H9 (cell line): ENCODE measurements around the gene AMOT. TPM values are rescaled to one million over a fixed set of nuclear protein-coding genes. Genes with fewer than 3 reads are reported as not detected.

Source experiments
- DNase-seq: peaks from one replicate; pipeline ENCODE4 v3.0.0-alpha.2; 2017
- H2AFZ ChIP-seq: one replicate; pipeline ENCODE4 v1.6.1; 2013; ENCODE audit warnings: mild to moderate bottlenecking, low read length, control low read depth, moderate library complexity
- H2AK5ac ChIP-seq: 2 replicates; pipeline ENCODE4 v1.6.1; 2013; ENCODE audit warnings: low read length, control low read depth, mixed read lengths; ENCODE audit not compliant: insufficient read length
- H2BK120ac ChIP-seq: one replicate; pipeline ENCODE4 v1.6.1; 2013; ENCODE audit warnings: low read depth, mild to moderate bottlenecking, low read length, control low read depth, inconsistent platforms; ENCODE audit not compliant: poor library complexity, severe bottlenecking
- H2BK12ac ChIP-seq: 2 replicates; pipeline ENCODE4 v1.6.1; 2013; ENCODE audit warnings: low read length, control low read depth, mixed read lengths, low read depth; ENCODE audit not compliant: insufficient read length
- H2BK15ac ChIP-seq: 2 replicates; pipeline ENCODE4 v1.6.1; 2013; ENCODE audit warnings: low read depth, low read length, control low read depth
- H2BK20ac ChIP-seq: one replicate; pipeline ENCODE4 v1.6.1; 2013; ENCODE audit warnings: low read depth, mild to moderate bottlenecking, low read length, control low read depth, inconsistent platforms; ENCODE audit not compliant: poor library complexity, severe bottlenecking
- H2BK5ac ChIP-seq: 2 replicates; pipeline ENCODE4 v1.6.1; 2013; ENCODE audit warnings: low read length, control low read depth, mixed read lengths; ENCODE audit not compliant: insufficient read length
- H3K14ac ChIP-seq: 2 replicates; pipeline ENCODE4 v1.6.1; 2013; ENCODE audit warnings: low read length, control low read depth; ENCODE audit not compliant: insufficient read depth
- H3K18ac ChIP-seq: 2 replicates; pipeline ENCODE4 v1.6.1; 2013; ENCODE audit warnings: low read depth, mild to moderate bottlenecking, mixed read lengths, low read length, control low read depth; ENCODE audit not compliant: insufficient read length
- H3K23ac ChIP-seq: 2 replicates; pipeline ENCODE4 v1.6.1; 2013; ENCODE audit warnings: low read length, control low read depth, mixed read lengths, low read depth; ENCODE audit not compliant: insufficient read length
- H3K23me2 ChIP-seq: 2 replicates; pipeline ENCODE4 v1.6.1; 2013; ENCODE audit warnings: low read depth, mild to moderate bottlenecking, mixed read lengths, low read length, control low read depth; ENCODE audit not compliant: insufficient read length, poor library complexity, severe bottlenecking
- H3K27ac ChIP-seq: 2 replicates; pipeline ENCODE4 v1.5.1; 2013; ENCODE audit warnings: low read length, control low read depth, mixed read lengths, low read depth; ENCODE audit not compliant: insufficient read length
- H3K27me3 ChIP-seq: 2 replicates; pipeline ENCODE4 v1.6.1; 2013; ENCODE audit warnings: low read length, control low read depth, inconsistent platforms; ENCODE audit not compliant: insufficient read depth
- H3K4ac ChIP-seq: 2 replicates; pipeline ENCODE4 v1.6.1; 2013; ENCODE audit warnings: low read depth, mild to moderate bottlenecking, control low read depth, inconsistent platforms, low read length, moderate library complexity
- H3K4me1 ChIP-seq: 2 replicates; pipeline ENCODE4 v1.6.1; 2013; ENCODE audit warnings: low read length, control low read depth, inconsistent platforms; ENCODE audit not compliant: insufficient read depth
- H3K4me2 ChIP-seq: 2 replicates; pipeline ENCODE4 v1.6.1; 2013; ENCODE audit warnings: low read length, control low read depth, mixed read lengths; ENCODE audit not compliant: insufficient read length, insufficient read depth
- H3K56ac ChIP-seq: 2 replicates; pipeline ENCODE4 v1.6.1; 2013; ENCODE audit warnings: low read depth, mild to moderate bottlenecking, mixed read lengths, low read length, control low read depth; ENCODE audit not compliant: insufficient read length
- H3K79me1 ChIP-seq: 2 replicates; pipeline ENCODE4 v1.6.1; 2013; ENCODE audit warnings: low read depth, mild to moderate bottlenecking, moderate library complexity, low read length, control low read depth, inconsistent platforms; ENCODE audit not compliant: insufficient read depth, poor library complexity, severe bottlenecking
- H3K79me2 ChIP-seq: 2 replicates; pipeline ENCODE4 v1.6.1; 2013; ENCODE audit warnings: low read length, control low read depth, inconsistent platforms; ENCODE audit not compliant: insufficient read depth
- H3K9ac ChIP-seq: 2 replicates; pipeline ENCODE4 v1.6.1; 2013; ENCODE audit warnings: low read length, control low read depth, mixed read lengths; ENCODE audit not compliant: insufficient read length; ENCODE audit errors: extremely low read depth
- H3K9me3 ChIP-seq: one replicate; pipeline ENCODE4 v1.6.1; 2013; ENCODE audit warnings: low read depth, low read length, inconsistent platforms; ENCODE audit not compliant: control insufficient read depth
- H3T11ph ChIP-seq: one replicate; pipeline ENCODE4 v1.6.1; 2013; ENCODE audit warnings: mild to moderate bottlenecking, low read length, control low read depth, inconsistent platforms
- H4K20me1 ChIP-seq: one replicate; pipeline ENCODE4 v1.6.1; 2013; ENCODE audit not compliant: control insufficient read depth, insufficient read length, insufficient read depth
- H4K5ac ChIP-seq: 2 replicates; pipeline ENCODE4 v1.6.1; 2013; ENCODE audit warnings: low read depth, mild to moderate bottlenecking, mixed read lengths, low read length, control low read depth; ENCODE audit not compliant: insufficient read length
- H4K8ac ChIP-seq: replicated peaks from 2 replicates; pipeline ENCODE4 v1.6.1; 2013; ENCODE audit warnings: low read length, control low read depth, mixed read lengths, low read depth; ENCODE audit not compliant: insufficient read length
- H4K91ac ChIP-seq: 2 replicates; pipeline ENCODE4 v1.6.1; 2013; ENCODE audit warnings: low read depth, mild to moderate bottlenecking, moderate library complexity, mixed read lengths, low read length, control low read depth; ENCODE audit not compliant: insufficient read length
- H3K27ac Mint-ChIP-seq, 3 experiments: 2 replicates in 2 of 3; 3 replicates in 1 of 3; pipeline ENCODE4 v1.8.0; 2020 to 2021; ENCODE audit warnings: mixed read lengths in 3 of 3, mild to moderate bottlenecking in 1 of 3, moderate library complexity in 1 of 3
- H3K27me3 Mint-ChIP-seq: 2 replicates; pipeline ENCODE4 v1.8.0; 2021; ENCODE audit warnings: low read depth, mild to moderate bottlenecking, moderate library complexity, mixed read lengths
- H3K36me3 Mint-ChIP-seq, 3 experiments: 2 replicates in 2 of 3; 3 replicates in 1 of 3; pipeline ENCODE4 v1.8.0; 2020 to 2021; ENCODE audit warnings: low read depth in 3 of 3, mixed read lengths in 3 of 3; ENCODE audit not compliant: insufficient read depth in 1 of 3
- H3K4me1 Mint-ChIP-seq, 2 experiments: 2 replicates each; pipeline ENCODE4 v1.8.0; 2020; ENCODE audit warnings: mixed read lengths in 2 of 2
- H3K4me3 Mint-ChIP-seq, 2 experiments: 2 replicates in 1 of 2; 3 replicates in 1 of 2; pipeline ENCODE4 v1.8.0; 2020 to 2021; ENCODE audit warnings: mild to moderate bottlenecking in 2 of 2, mixed read lengths in 2 of 2, moderate library complexity in 1 of 2
- H3K9me3 Mint-ChIP-seq, 2 experiments: 2 replicates in 1 of 2; 3 replicates in 1 of 2; pipeline ENCODE4 v1.8.0; 2020; ENCODE audit warnings: mild to moderate bottlenecking in 2 of 2, mixed read lengths in 2 of 2, moderate library complexity in 1 of 2
- WGBS: extraction: QIAGEN DNeasy Blood & Tissue Kit; methylation state at CpG from one replicate; pipeline ENCODE4 v1.1.7; 2013; ENCODE audit warnings: missing lambda C conversion rate, low lambda C conversion rate, mixed read lengths; ENCODE audit not compliant: insufficient read length; ENCODE audit errors: extremely low coverage; 5-methylcytosine and 5-hydroxymethylcytosine counted together
- total RNA-seq: library from RNA; stranded (reverse); gene quantifications from 2 replicates; pipeline ENCODE4 v1.2.1, GENCODE V29; 2021
- TF ChIP-seq, protein P1 (sequence below): fragments of 200-600 bp; sonication (generic); conservative IDR thresholded peaks from 3 replicates; pipeline ENCODE4 v1.8.0; 2021; ENCODE audit warnings: antibody characterized with exemption, mild to moderate bottlenecking

The AMOT gene
- total RNA-seq, 1 experiment from 2014 or later = 17.6 TPM

DNA sequence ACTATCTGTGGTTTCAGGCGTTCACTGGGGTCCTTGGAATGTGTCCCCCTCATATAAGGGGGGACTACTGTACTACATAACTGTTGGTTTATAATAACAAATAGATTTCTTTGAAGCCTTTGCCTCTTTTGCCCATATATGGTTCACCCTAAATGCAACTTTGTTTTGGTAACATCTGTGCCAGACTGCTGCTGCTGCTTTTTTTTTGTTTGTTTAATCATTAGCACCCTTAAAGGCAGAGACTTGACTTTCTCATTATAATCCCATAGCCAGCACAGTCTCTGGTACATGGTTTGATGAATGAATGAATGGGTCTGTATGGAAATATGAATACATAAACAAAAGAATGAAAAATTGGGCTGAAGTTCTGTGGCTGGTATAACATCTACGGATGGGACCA, 80.7 kb downstream of the AMOT start:
- Histone ChIP-seq H3K18ac (no peak overlapping the region), H3T11ph (no peak overlapping the region), H3K9ac (no peak overlapping the region), H3K27ac (no peak overlapping the region), H4K91ac (no peak overlapping the region), H2BK15ac (no peak overlapping the region), H3K27me3 (no peaks in the 10 kb centered on the region), H3K79me2 (no peaks in the 10 kb centered on the region), H2BK12ac (no peak overlapping the region), H3K4ac (no peak overlapping the region), H4K8ac (no peak overlapping the region), H2BK20ac (no peak overlapping the region), H2BK5ac (no peak overlapping the region), H2AFZ (no peak overlapping the region), H3K4me2 (no peak overlapping the region), H2AK5ac (no peak overlapping the region), H3K79me1 (no peaks in the 10 kb centered on the region), H3K23me2 (no peaks in the 10 kb centered on the region), H3K56ac (no peak overlapping the region), H2BK120ac (no peak overlapping the region), H3K9me3 (no peaks in the 10 kb centered on the region), H3K14ac (no peak overlapping the region), H3K4me1 (no peaks in the 10 kb centered on the region), H4K20me1 (no peaks in the 10 kb centered on the region), H4K5ac (no peak overlapping the region), H3K23ac (no peak overlapping the region)
- no peak for DNase-seq
- Mint-ChIP-seq H3K4me3 (no peak overlapping the region), H3K27ac (no peak overlapping the region), H3K4me1 (no peaks in the 10 kb centered on the region), H3K9me3 (no peaks in the 10 kb centered on the region), H3K27me3 (no peaks in the 10 kb centered on the region; the same call in 1 of the 2 replicates), H3K36me3 (no peaks in the 10 kb centered on the region; a peak in 1 of 7 replicates)
- TF ChIP-seq, protein P1, sequence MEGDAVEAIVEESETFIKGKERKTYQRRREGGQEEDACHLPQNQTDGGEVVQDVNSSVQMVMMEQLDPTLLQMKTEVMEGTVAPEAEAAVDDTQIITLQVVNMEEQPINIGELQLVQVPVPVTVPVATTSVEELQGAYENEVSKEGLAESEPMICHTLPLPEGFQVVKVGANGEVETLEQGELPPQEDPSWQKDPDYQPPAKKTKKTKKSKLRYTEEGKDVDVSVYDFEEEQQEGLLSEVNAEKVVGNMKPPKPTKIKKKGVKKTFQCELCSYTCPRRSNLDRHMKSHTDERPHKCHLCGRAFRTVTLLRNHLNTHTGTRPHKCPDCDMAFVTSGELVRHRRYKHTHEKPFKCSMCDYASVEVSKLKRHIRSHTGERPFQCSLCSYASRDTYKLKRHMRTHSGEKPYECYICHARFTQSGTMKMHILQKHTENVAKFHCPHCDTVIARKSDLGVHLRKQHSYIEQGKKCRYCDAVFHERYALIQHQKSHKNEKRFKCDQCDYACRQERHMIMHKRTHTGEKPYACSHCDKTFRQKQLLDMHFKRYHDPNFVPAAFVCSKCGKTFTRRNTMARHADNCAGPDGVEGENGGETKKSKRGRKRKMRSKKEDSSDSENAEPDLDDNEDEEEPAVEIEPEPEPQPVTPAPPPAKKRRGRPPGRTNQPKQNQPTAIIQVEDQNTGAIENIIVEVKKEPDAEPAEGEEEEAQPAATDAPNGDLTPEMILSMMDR = no peak
- no CpG with 5 or more reads among the region's 2 CpGs for WGBS
